ENCODE measurements around the gene DBX1. TPM values are rescaled to one million over a fixed set of nuclear protein-coding genes. Genes with fewer than 3 reads are reported as not detected.

The DBX1 gene
- total and polyA plus RNA-seq, 2 donors (not counting 1 experiment from before 2014, with no cell fraction given) = not detected

DNA sequence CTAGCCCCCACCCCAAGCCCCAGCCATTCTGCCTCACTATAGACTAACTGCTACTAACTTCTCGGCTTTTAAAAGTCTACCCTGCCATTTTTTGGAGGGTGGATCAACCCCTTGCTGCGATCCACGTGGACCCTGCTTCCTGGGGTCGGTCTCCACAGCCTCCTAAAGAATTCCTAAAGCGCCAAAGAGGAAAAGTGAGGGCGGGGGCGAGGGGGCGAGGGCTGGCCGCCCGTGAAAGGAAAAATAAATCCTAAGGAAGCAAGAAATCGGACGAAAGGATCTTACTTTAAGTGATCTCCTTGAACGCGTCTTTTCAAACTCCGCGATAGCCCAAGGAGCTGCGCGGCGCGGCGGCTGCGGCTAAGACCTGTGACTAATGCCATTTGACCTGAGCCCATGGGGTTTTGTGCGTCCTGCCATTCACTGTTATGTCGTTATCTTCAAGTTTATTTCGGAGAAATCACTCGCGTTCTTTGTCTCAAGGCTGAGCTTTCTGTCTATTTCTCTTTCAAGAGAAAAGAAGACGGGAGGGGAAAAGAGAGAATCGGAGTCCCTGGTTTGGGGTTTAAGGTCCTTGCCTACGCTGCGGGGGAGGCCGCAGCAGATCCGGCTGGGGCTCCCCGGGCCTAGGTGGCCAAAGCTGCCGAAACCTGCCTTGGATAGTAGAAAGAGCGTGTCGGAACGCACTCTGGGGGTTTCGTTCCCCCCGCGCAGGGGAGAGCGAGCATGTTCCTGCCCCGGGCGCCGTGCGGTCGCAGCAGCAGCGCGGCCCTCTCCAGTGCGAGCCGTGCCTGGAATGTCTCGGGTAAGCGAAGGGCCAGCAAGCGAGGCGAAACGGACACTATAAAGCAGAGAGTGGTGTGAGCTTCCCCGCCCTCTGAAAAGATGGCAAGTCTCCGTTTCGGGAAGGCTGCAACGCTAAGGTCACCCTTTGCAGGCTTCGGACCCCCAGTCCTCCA lies 2.8 kb upstream of the DBX1 start:
- no peaks in the 10 kb centered on the region for H3K9me3 ChIP-seq (ENCODE audit: control insufficient read depth, insufficient read depth, low read depth, low read length)
- no peak overlapping the region for H3K9ac ChIP-seq (ENCODE audit: insufficient read depth, low read length)
- TF ChIP-seq, protein P1, sequence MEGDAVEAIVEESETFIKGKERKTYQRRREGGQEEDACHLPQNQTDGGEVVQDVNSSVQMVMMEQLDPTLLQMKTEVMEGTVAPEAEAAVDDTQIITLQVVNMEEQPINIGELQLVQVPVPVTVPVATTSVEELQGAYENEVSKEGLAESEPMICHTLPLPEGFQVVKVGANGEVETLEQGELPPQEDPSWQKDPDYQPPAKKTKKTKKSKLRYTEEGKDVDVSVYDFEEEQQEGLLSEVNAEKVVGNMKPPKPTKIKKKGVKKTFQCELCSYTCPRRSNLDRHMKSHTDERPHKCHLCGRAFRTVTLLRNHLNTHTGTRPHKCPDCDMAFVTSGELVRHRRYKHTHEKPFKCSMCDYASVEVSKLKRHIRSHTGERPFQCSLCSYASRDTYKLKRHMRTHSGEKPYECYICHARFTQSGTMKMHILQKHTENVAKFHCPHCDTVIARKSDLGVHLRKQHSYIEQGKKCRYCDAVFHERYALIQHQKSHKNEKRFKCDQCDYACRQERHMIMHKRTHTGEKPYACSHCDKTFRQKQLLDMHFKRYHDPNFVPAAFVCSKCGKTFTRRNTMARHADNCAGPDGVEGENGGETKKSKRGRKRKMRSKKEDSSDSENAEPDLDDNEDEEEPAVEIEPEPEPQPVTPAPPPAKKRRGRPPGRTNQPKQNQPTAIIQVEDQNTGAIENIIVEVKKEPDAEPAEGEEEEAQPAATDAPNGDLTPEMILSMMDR (conservative IDR thresholded peaks at IDR 0.05 in 1 of 2, IDR thresholded peaks at IDR 0.05 in 1 of 2; ENCODE audit: low read depth in 1 of 2, low read length in 2 of 2) = no peak
- TF ChIP-seq EZH2 (IDR thresholded peaks at IDR 0.05; ENCODE audit: low read length, missing control alignments) = peak; percentile 95
- H3K27me3 ChIP-seq (ENCODE audit: control insufficient read depth, insufficient read depth, low read length) = peaks cover 83% of the 10 kb centered on the region
- peak overlapping the region; percentile 64 for H3K4me2 ChIP-seq (ENCODE audit: extremely low read depth, insufficient read depth, low read length)
- H3K27ac ChIP-seq (ENCODE audit: insufficient read depth, low read length) = no peak overlapping the region
- DNase-seq (ENCODE audit: low read depth in 2 of 2) = peak; percentile 31 to 37
- H3K79me2 ChIP-seq (ENCODE audit: control insufficient read depth, insufficient read depth, low read length) = no peaks in the 10 kb centered on the region
- no peaks in the 10 kb centered on the region for H3K4me1 ChIP-seq (ENCODE audit: control insufficient read depth, extremely low read depth, insufficient read depth, low read length)
- no peak overlapping the region for H2AFZ ChIP-seq (ENCODE audit: low read length)
- peak overlapping the region; percentile 6 to 32 (median 20) for H3K4me3 ChIP-seq (replicated peaks in 1 of 4; ENCODE audit: control extremely low read depth in 1 of 4, insufficient read depth in 1 of 4, low read depth in 3 of 4, low read length in 4 of 4)
- H4K20me1 ChIP-seq (ENCODE audit: control insufficient read depth, extremely low read depth, insufficient read depth, low read length) = no peaks in the 10 kb centered on the region
- no peaks in the 10 kb centered on the region for H3K36me3 ChIP-seq (ENCODE audit: control insufficient read depth, insufficient read depth, low read length)

GRCh38 chr11:20161923-20162744 lies 1.9 kb upstream of the DBX1 start:
- no peak overlapping the region for H3K4me2 ChIP-seq (ENCODE audit: extremely low read depth, insufficient read depth, low read length)
- H3K79me2 ChIP-seq (ENCODE audit: control insufficient read depth, insufficient read depth, low read length) = no peaks in the 10 kb centered on the region
- H3K4me3 ChIP-seq (replicated peaks in 1 of 4; ENCODE audit: control extremely low read depth in 1 of 4, insufficient read depth in 1 of 4, low read depth in 3 of 4, low read length in 4 of 4) = no peak overlapping the region
- H3K27me3 ChIP-seq (ENCODE audit: control insufficient read depth, insufficient read depth, low read length) = peaks cover 85% of the 10 kb centered on the region
- no peak overlapping the region for H2AFZ ChIP-seq (ENCODE audit: low read length)
- no peaks in the 10 kb centered on the region for H3K4me1 ChIP-seq (ENCODE audit: control insufficient read depth, extremely low read depth, insufficient read depth, low read length)
- no peaks in the 10 kb centered on the region for H3K9me3 ChIP-seq (ENCODE audit: control insufficient read depth, insufficient read depth, low read depth, low read length)
- TF ChIP-seq, protein P1 (conservative IDR thresholded peaks at IDR 0.05 in 1 of 2, IDR thresholded peaks at IDR 0.05 in 1 of 2; ENCODE audit: low read depth in 1 of 2, low read length in 2 of 2) = no peak
- peak; percentile 63 for TF ChIP-seq EZH2 (IDR thresholded peaks at IDR 0.05; ENCODE audit: low read length, missing control alignments)
- no peaks in the 10 kb centered on the region for H3K36me3 ChIP-seq (ENCODE audit: control insufficient read depth, insufficient read depth, low read length)
- H4K20me1 ChIP-seq (ENCODE audit: control insufficient read depth, extremely low read depth, insufficient read depth, low read length) = no peaks in the 10 kb centered on the region
- H3K27ac ChIP-seq (ENCODE audit: insufficient read depth, low read length) = no peak overlapping the region
- DNase-seq (ENCODE audit: low read depth in 2 of 2) = no peak
- no peak overlapping the region for H3K9ac ChIP-seq (ENCODE audit: insufficient read depth, low read length)
